Naive thymus-derived CD4-positive, alpha-beta T cell (primary cell): ENCODE measurements around the gene PRDM16. TPM values are rescaled to one million over a fixed set of nuclear protein-coding genes. Genes with fewer than 3 reads are reported as not detected.
A peak's percentile ranks its signal among the peaks of the same experiment; 100 is the strongest.

ENCODE experiments used
- ATAC-seq: fragments of 150-1000 bp; cut with Tn5 transposase; 2 replicates; pipeline ENCODE4 v1.10.0; 2021; ENCODE audit warnings: mild to moderate bottlenecking, moderate library complexity
- CTCF ChIA-PET: fragments of 350-600 bp; sonication (Branson Sonifier 250); formaldehyde crosslinking; loops from one replicate; lab custom pipeline; 2021; ENCODE audit warnings: antibody characterized with exemption; lab: Charles Lee
- POLR2A ChIA-PET: fragments of 350-600 bp; sonication (Branson Sonifier 250); formaldehyde crosslinking; loops from one replicate; lab custom pipeline; 2021; ENCODE audit warnings: antibody characterized with exemption, inconsistent platforms; lab: Charles Lee
- DNase-seq, 9 donors: peaks; one replicate each; pipeline versions ENCODE4 v3.0.0 to v3.0.0-alpha.2; 2020 to 2022; ENCODE audit warnings: mixed read lengths in 1 of 9
- H3K27ac ChIP-seq: one replicate; pipeline ENCODE4 v1.7.0; 2013; ENCODE audit warnings: mild to moderate bottlenecking, low read depth, low read length, moderate library complexity
- H3K27me3 ChIP-seq, 2 donors: one replicate each; pipeline ENCODE4 v1.7.0; 2013; ENCODE audit warnings: low read length in 2 of 2, mild to moderate bottlenecking in 2 of 2, moderate library complexity in 2 of 2; ENCODE audit not compliant: control insufficient read depth in 2 of 2, insufficient read depth in 2 of 2
- H3K36me3 ChIP-seq, 3 experiments: 1 replicate in 2 of 3; 2 replicates in 1 of 3; pipeline ENCODE4 v1.7.0; 2013; ENCODE audit warnings: low read length in 3 of 3, mild to moderate bottlenecking in 3 of 3, moderate library complexity in 1 of 3; ENCODE audit not compliant: insufficient read depth in 3 of 3, control insufficient read depth in 2 of 3
- H3K4me1 ChIP-seq, 2 donors: one replicate each; pipeline ENCODE4 v1.7.0; 2013; ENCODE audit warnings: low read length in 2 of 2, mild to moderate bottlenecking in 2 of 2, moderate library complexity in 1 of 2; ENCODE audit not compliant: control insufficient read depth in 2 of 2, insufficient read depth in 2 of 2
- H3K4me3 ChIP-seq: 2 replicates; pipeline ENCODE4 v1.7.0; 2013; ENCODE audit warnings: mild to moderate bottlenecking, low read length
- H3K9me3 ChIP-seq, 3 experiments: 1 replicate in 2 of 3; 2 replicates in 1 of 3; pipeline ENCODE4 v1.7.0; 2013; ENCODE audit warnings: low read length in 3 of 3; ENCODE audit not compliant: control insufficient read depth in 2 of 3
- H3K27ac Mint-ChIP-seq, 9 donors: one replicate each; pipeline ENCODE4 v1.8.0; 2020 to 2022; ENCODE audit warnings: mixed read lengths in 9 of 9, mild to moderate bottlenecking in 8 of 9, moderate library complexity in 5 of 9, inconsistent platforms in 2 of 9
- H3K27me3 Mint-ChIP-seq, 5 donors: one replicate each; pipeline ENCODE4 v1.8.0; 2021 to 2022; ENCODE audit warnings: mixed read lengths in 5 of 5, mild to moderate bottlenecking in 1 of 5
- H3K36me3 Mint-ChIP-seq, 5 donors: one replicate each; pipeline ENCODE4 v1.8.0; 2020 to 2022; ENCODE audit warnings: mixed read lengths in 5 of 5, mild to moderate bottlenecking in 3 of 5, inconsistent platforms in 1 of 5
- H3K4me1 Mint-ChIP-seq, 7 donors: one replicate each; pipeline ENCODE4 v1.8.0; 2020 to 2022; ENCODE audit warnings: mixed read lengths in 7 of 7, mild to moderate bottlenecking in 3 of 7, inconsistent platforms in 1 of 7
- H3K4me3 Mint-ChIP-seq, 10 donors: one replicate each; pipeline ENCODE4 v1.8.0; 2020 to 2022; ENCODE audit warnings: mild to moderate bottlenecking in 10 of 10, mixed read lengths in 10 of 10, moderate library complexity in 6 of 10, inconsistent platforms in 2 of 10
- H3K9me3 Mint-ChIP-seq, 11 donors: one replicate each; pipeline ENCODE4 v1.8.0; 2020 to 2022; ENCODE audit warnings: mixed read lengths in 11 of 11, mild to moderate bottlenecking in 4 of 11, inconsistent platforms in 1 of 11, moderate library complexity in 1 of 11
- intact Hi-C, 2 donors: fragments of 100-400 bp; cut with micrococcal nuclease; formaldehyde crosslinking; loops; one replicate each; pipeline ENCODE4 v1.15.1; 2023
- polyA plus RNA-seq, 2 donors: library from polyadenylated mRNA; unstranded; fragments of 300-500 nt; fragmentation: Illumina TruSeq; gene quantifications; one replicate each; pipeline ENCODE4 v1.2.3, GENCODE V29; 2021
- total RNA-seq, 6 experiments: library from RNA in 5 of 6; stranded (reverse) in 5 of 6; gene quantifications; 1 replicate in 5 of 6; 2 replicates in 1 of 6; pipeline ENCODE4 v1.2.3 and lab custom pipeline; 2021 to 2026

PRDM16 gene
- total and polyA plus RNA-seq, 7 experiments from 2014 or later: 0.05 to 0.61 (median 0.36) TPM; not detected in 2

DNA sequence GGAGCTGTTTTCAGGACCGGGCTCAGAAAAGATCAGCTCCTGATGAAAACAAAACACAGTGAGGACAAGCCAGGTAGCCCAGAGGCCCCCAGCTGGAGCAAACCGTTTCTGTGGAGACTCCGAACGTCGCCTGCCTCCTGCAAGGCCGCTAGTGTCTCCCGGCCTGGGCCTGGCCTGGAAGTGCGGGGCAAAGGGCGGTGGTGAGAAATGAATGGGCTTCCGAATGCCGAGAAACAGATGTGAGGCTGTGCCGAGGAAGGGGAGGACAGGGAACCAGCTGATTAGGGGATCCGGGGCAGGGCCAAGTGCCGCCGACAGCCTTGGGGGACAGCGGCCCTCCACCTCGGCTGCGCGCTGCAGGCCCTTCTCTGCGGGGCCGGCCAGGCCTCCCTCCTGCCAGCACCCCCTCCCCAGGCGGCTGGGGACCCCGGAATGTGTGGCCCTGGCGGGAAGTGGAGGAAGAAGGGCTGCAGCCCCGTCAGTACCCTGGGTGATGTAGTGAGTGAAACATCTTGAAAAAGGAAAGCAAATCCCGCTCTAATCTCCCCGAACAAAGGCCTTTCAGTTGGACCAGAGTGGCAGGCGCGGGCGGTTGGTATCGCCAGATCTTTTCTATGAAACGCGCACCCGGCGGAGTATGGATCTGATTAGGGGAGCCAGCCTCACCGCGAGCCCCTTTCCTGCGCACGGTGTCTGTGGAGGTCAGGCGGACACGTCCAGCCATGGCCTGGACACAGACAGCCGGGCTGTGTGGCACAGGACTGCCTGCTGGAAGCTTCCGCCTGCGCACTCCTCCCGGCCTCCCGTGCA is 52.6 kb downstream of the PRDM16 start:
- ATAC-seq (no peak), DNase-seq (no peak)
- Mint-ChIP-seq H3K27ac (no peak overlapping the region), H3K27me3 (no peaks in the 10 kb centered on the region), H3K9me3 (no peaks in the 10 kb centered on the region), H3K4me1 (no peaks in the 10 kb centered on the region), H3K4me3 (no peak overlapping the region), H3K36me3 (no peaks in the 10 kb centered on the region)
- ChIA-PET POLR2A (no interaction called here), CTCF (no interaction called here)
- intact Hi-C loops: no loop called here
- H3K4me3 ChIP-seq: no peak overlapping the region
- no peaks in the 10 kb centered on the region for H3K4me1 ChIP-seq
- H3K9me3 ChIP-seq: no peaks in the 10 kb centered on the region
- no peaks in the 10 kb centered on the region for H3K36me3 ChIP-seq
- H3K27me3 ChIP-seq: no peaks in the 10 kb centered on the region
- H3K27ac ChIP-seq: no peak overlapping the region

GRCh38 chr1:3122311-3122710 is 53.3 kb downstream of the PRDM16 start:
- H3K36me3 Mint-ChIP-seq: no peaks in the 10 kb centered on the region

GRCh38 chr1:3124246-3124645 is 55.2 kb downstream of the PRDM16 start:
- CTCF ChIA-PET: interaction anchor here (0.6 kb wide), 1 partner anchor 642 kb away, joined by 4 read pairs; no protein-coding TSS in a partner anchor
- no peak overlapping the region for H3K4me3 Mint-ChIP-seq

More at GRCh38 chr1:3122311-3122710, 53.3 kb downstream of the PRDM16 start:
- no peak overlapping the region for H3K4me3 Mint-ChIP-seq
- no peak overlapping the region for H3K4me3 ChIP-seq
- H3K27me3 Mint-ChIP-seq: no peaks in the 10 kb centered on the region
- no peak for ATAC-seq
- no peaks in the 10 kb centered on the region for H3K4me1 Mint-ChIP-seq
- DNase-seq: no peak
- ChIA-PET CTCF (no interaction called here), POLR2A (interaction anchor here (0.7 kb wide), 1 partner anchor 908 kb away, joined by 3 read pairs; no protein-coding TSS in a partner anchor)
- no peaks in the 10 kb centered on the region for H3K36me3 ChIP-seq
- intact Hi-C loops: no loop called here
- H3K27me3 ChIP-seq: no peaks in the 10 kb centered on the region
- H3K4me1 ChIP-seq: no peaks in the 10 kb centered on the region
- no peak overlapping the region for H3K27ac ChIP-seq
- no peaks in the 10 kb centered on the region for H3K9me3 ChIP-seq
- H3K27ac Mint-ChIP-seq: peak overlapping the region in 1 of 9 donors; percentile 25
- no peaks in the 10 kb centered on the region for H3K9me3 Mint-ChIP-seq

GRCh38 chr1:3125078-3125477 is 56.1 kb downstream of the PRDM16 start:
- ATAC-seq (no peak), DNase-seq (no peak)
- H3K36me3 ChIP-seq: no peaks in the 10 kb centered on the region
- intact Hi-C loops: no loop called here
- ChIA-PET CTCF (no interaction called here), POLR2A (no interaction called here)
- no peak overlapping the region for H3K27ac Mint-ChIP-seq
- no peaks in the 10 kb centered on the region for H3K9me3 ChIP-seq
- H3K36me3 Mint-ChIP-seq: no peaks in the 10 kb centered on the region
- no peak overlapping the region for H3K4me3 Mint-ChIP-seq
- no peak overlapping the region for H3K27ac ChIP-seq
- H3K4me1 ChIP-seq: no peaks in the 10 kb centered on the region
- H3K9me3 Mint-ChIP-seq: no peaks in the 10 kb centered on the region
- no peaks in the 10 kb centered on the region for H3K27me3 ChIP-seq
- H3K27me3 Mint-ChIP-seq: no peaks in the 10 kb centered on the region
- no peak overlapping the region for H3K4me3 ChIP-seq
- H3K4me1 Mint-ChIP-seq: peaks cover 0 to 5% (median 0%) of the 10 kb centered on the region in 7 donors

More at GRCh38 chr1:3124246-3124645, 55.2 kb downstream of the PRDM16 start:
- Mint-ChIP-seq H3K27ac (no peak overlapping the region), H3K4me1 (peaks cover 0 to 4% (median 0%) of the 10 kb centered on the region in 7 donors), H3K9me3 (no peaks in the 10 kb centered on the region), H3K27me3 (no peaks in the 10 kb centered on the region), H3K36me3 (no peaks in the 10 kb centered on the region)
- H3K4me1 ChIP-seq: no peaks in the 10 kb centered on the region
- no peak overlapping the region for H3K4me3 ChIP-seq
- H3K9me3 ChIP-seq: no peaks in the 10 kb centered on the region
- ATAC-seq (no peak), DNase-seq (no peak)
- H3K36me3 ChIP-seq: no peaks in the 10 kb centered on the region
- H3K27me3 ChIP-seq: no peaks in the 10 kb centered on the region
- POLR2A ChIA-PET: no interaction called here
- intact Hi-C loops: no loop called here
- no peak overlapping the region for H3K27ac ChIP-seq

DNA sequence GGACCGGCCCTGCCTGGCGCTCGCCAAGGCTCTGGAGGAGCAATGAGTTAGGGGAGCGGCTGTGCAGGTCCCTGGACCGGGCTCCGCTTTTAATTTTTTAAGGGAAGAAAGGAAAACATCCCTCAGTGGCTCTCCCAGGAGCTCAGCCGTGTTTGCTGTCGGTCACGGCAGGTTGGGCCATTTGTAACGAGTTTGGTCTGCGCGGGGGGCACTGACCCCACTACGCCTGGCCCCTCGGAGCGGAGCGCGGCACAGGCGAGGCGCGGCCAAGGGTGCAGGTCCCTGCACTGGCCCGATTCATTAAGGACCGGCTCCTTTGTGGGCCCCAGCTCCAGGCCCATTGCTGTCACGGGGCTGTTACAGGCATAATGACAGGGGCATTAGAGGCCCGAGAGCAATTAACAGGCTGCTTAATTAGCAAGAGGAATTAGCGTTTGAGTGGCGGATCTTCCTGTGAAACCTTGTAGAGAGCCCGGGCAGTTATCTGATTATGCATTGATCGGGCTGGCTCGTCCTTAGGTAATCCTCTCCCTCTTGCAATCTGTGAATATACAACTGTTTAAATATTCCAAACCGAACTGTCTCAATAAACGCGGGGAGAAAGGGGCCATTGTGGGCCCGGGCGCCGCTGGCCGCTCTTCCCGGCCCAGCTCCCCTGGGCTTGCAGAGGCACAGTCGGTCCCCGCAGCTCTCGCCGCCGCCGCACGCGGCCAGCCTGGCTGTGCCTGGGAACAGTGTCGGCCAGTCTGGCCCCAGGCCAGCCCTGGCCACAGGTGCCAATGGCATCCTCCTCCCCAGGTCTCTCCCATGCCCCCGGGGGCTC is 56.8 kb downstream of the PRDM16 start:
- H3K27ac Mint-ChIP-seq: no peak overlapping the region
- POLR2A ChIA-PET: no interaction called here
- no peak for ATAC-seq

GRCh38 chr1:3126756-3127678 is 58.0 kb downstream of the PRDM16 start:
- POLR2A ChIA-PET: no interaction called here
- H3K9me3 Mint-ChIP-seq: no peaks in the 10 kb centered on the region
- no peaks in the 10 kb centered on the region for H3K9me3 ChIP-seq
- peaks cover 0 to 5% (median 0%) of the 10 kb centered on the region in 7 donors for H3K4me1 Mint-ChIP-seq
- no peak for DNase-seq
- intact Hi-C loops: no loop called here
- CTCF ChIA-PET: no interaction called here
- H3K27me3 ChIP-seq: no peaks in the 10 kb centered on the region
- no peaks in the 10 kb centered on the region for H3K4me1 ChIP-seq
- no peaks in the 10 kb centered on the region for H3K36me3 ChIP-seq
- no peaks in the 10 kb centered on the region for H3K36me3 Mint-ChIP-seq
- no peak overlapping the region for H3K27ac Mint-ChIP-seq
- H3K27ac ChIP-seq: no peak overlapping the region
- H3K4me3 ChIP-seq: no peak overlapping the region
- no peak for ATAC-seq
- peaks cover 0 to 3% (median 0%) of the 10 kb centered on the region in 5 donors for H3K27me3 Mint-ChIP-seq
- no peak overlapping the region for H3K4me3 Mint-ChIP-seq

More for the DNA sequence above, 56.8 kb downstream of the PRDM16 start:
- no peak overlapping the region for H3K4me3 Mint-ChIP-seq
- Histone ChIP-seq H3K27me3 (no peaks in the 10 kb centered on the region), H3K4me1 (no peaks in the 10 kb centered on the region), H3K27ac (no peak overlapping the region), H3K36me3 (no peaks in the 10 kb centered on the region), H3K4me3 (no peak overlapping the region), H3K9me3 (no peaks in the 10 kb centered on the region)
- no peaks in the 10 kb centered on the region for H3K27me3 Mint-ChIP-seq
- no peaks in the 10 kb centered on the region for H3K36me3 Mint-ChIP-seq
- intact Hi-C loops: no loop called here
- no peaks in the 10 kb centered on the region for H3K9me3 Mint-ChIP-seq
- DNase-seq: no peak
- CTCF ChIA-PET: no interaction called here
- peaks cover 0 to 5% (median 0%) of the 10 kb centered on the region in 7 donors for H3K4me1 Mint-ChIP-seq
